Measurements from ENCODE around the gene MCTP1.

Gene MCTP1

GRCh38 chr5:95050708-95051107 lies 234.2 kb downstream of the MCTP1 start:
- H3K27me3 ChIP-seq: no peaks in the 10 kb centered on the region
- no peaks in the 10 kb centered on the region for H3K9me3 ChIP-seq
- no peak overlapping the region for H3K9ac ChIP-seq
- H3K4me2 ChIP-seq: no peak overlapping the region
- peaks cover 10% of the 10 kb centered on the region for H3K4me1 ChIP-seq
- no peaks in the 10 kb centered on the region for H3K36me3 ChIP-seq
- H3K27ac ChIP-seq: no peak overlapping the region
- no peak overlapping the region for H3K4me3 ChIP-seq
- no peak for TF ChIP-seq Cebpa-rat (IDR thresholded peaks at IDR 0.05)
- H4K20me1 ChIP-seq: no peaks in the 10 kb centered on the region

- Histone ChIP-seq H3K9me3 (no peaks in the 10 kb centered on the region), H3K27ac (no peak overlapping the region), H3K4me3 (no peak overlapping the region), H3K4me2 (peak overlapping the region; percentile 20), H3K36me3 (no peaks in the 10 kb centered on the region), H4K20me1 (no peaks in the 10 kb centered on the region), H3K9ac (no peak overlapping the region), H3K4me1 (peaks cover 10% of the 10 kb centered on the region), H3K27me3 (no peaks in the 10 kb centered on the region)
- TF ChIP-seq Cebpa-rat (IDR thresholded peaks at IDR 0.05): no peak
Measured at GRCh38 chr5:95048628-95049027, 236.3 kb downstream of the MCTP1 start.

GRCh38 chr5:95045181-95045965 lies 239.5 kb downstream of the MCTP1 start:
- no peak overlapping the region for H3K27ac ChIP-seq
- no peak overlapping the region for H3K4me2 ChIP-seq
- no peaks in the 10 kb centered on the region for H3K9me3 ChIP-seq
- no peak overlapping the region for H3K4me3 ChIP-seq
- H3K27me3 ChIP-seq: no peaks in the 10 kb centered on the region
- no peaks in the 10 kb centered on the region for H3K36me3 ChIP-seq
- peaks cover 10% of the 10 kb centered on the region for H3K4me1 ChIP-seq
- H4K20me1 ChIP-seq: no peaks in the 10 kb centered on the region
- no peak for TF ChIP-seq Cebpa-rat (IDR thresholded peaks at IDR 0.05)
- no peak overlapping the region for H3K9ac ChIP-seq

GRCh38 chr5:95044096-95044495 lies 240.8 kb downstream of the MCTP1 start:
- TF ChIP-seq Cebpa-rat (IDR thresholded peaks at IDR 0.05): no peak
- no peak overlapping the region for H3K4me3 ChIP-seq
- no peak overlapping the region for H3K9ac ChIP-seq
- H3K4me2 ChIP-seq: no peak overlapping the region
- H4K20me1 ChIP-seq: no peaks in the 10 kb centered on the region
- H3K4me1 ChIP-seq: peaks cover 9% of the 10 kb centered on the region
- no peaks in the 10 kb centered on the region for H3K9me3 ChIP-seq
- no peak overlapping the region for H3K27ac ChIP-seq
- no peaks in the 10 kb centered on the region for H3K27me3 ChIP-seq
- H3K36me3 ChIP-seq: no peaks in the 10 kb centered on the region

- no peak overlapping the region for H3K9ac ChIP-seq
- no peaks in the 10 kb centered on the region for H3K36me3 ChIP-seq
- peaks cover 4% of the 10 kb centered on the region for H3K4me1 ChIP-seq
- H3K27me3 ChIP-seq: no peaks in the 10 kb centered on the region
- no peaks in the 10 kb centered on the region for H4K20me1 ChIP-seq
- TF ChIP-seq Cebpa-rat (IDR thresholded peaks at IDR 0.05): no peak
- H3K27ac ChIP-seq: no peak overlapping the region
- H3K4me3 ChIP-seq: no peak overlapping the region
- H3K9me3 ChIP-seq: no peaks in the 10 kb centered on the region
- no peak overlapping the region for H3K4me2 ChIP-seq
Measured at GRCh38 chr5:95043648-95044047, 241.2 kb downstream of the MCTP1 start.

GRCh38 chr5:95043234-95043633 lies 241.7 kb downstream of the MCTP1 start:
- H4K20me1 ChIP-seq: no peaks in the 10 kb centered on the region
- peaks cover under 1% of the 10 kb centered on the region; the same call in 1 of the 2 replicates for H3K4me1 ChIP-seq
- no peaks in the 10 kb centered on the region for H3K36me3 ChIP-seq
- no peaks in the 10 kb centered on the region for H3K9me3 ChIP-seq
- no peak overlapping the region for H3K4me2 ChIP-seq
- H3K9ac ChIP-seq: no peak overlapping the region
- no peaks in the 10 kb centered on the region for H3K27me3 ChIP-seq
- TF ChIP-seq Cebpa-rat (IDR thresholded peaks at IDR 0.05): no peak
- H3K27ac ChIP-seq: no peak overlapping the region
- no peak overlapping the region for H3K4me3 ChIP-seq

GRCh38 chr5:95042037-95042436 lies 242.9 kb downstream of the MCTP1 start:
- H3K4me3 ChIP-seq: no peak overlapping the region
- no peak overlapping the region for H3K27ac ChIP-seq
- no peak for TF ChIP-seq Cebpa-rat (IDR thresholded peaks at IDR 0.05)
- no peaks in the 10 kb centered on the region for H3K36me3 ChIP-seq
- no peak overlapping the region for H3K9ac ChIP-seq
- no peaks in the 10 kb centered on the region for H3K9me3 ChIP-seq
- no peaks in the 10 kb centered on the region for H4K20me1 ChIP-seq
- no peak overlapping the region for H3K4me2 ChIP-seq
- H3K4me1 ChIP-seq: no peaks in the 10 kb centered on the region
- no peaks in the 10 kb centered on the region for H3K27me3 ChIP-seq

GRCh38 chr5:95035891-95036685 lies 248.8 kb downstream of the MCTP1 start:
- Histone ChIP-seq H3K9ac (no peak overlapping the region), H3K4me2 (no peak overlapping the region), H3K4me1 (no peaks in the 10 kb centered on the region), H3K27ac (no peak overlapping the region), H3K27me3 (no peaks in the 10 kb centered on the region), H4K20me1 (no peaks in the 10 kb centered on the region), H3K9me3 (peaks cover 5% of the 10 kb centered on the region; the same call in 1 of the 2 replicates), H3K36me3 (no peaks in the 10 kb centered on the region), H3K4me3 (no peak overlapping the region)
- no peak for TF ChIP-seq Cebpa-rat (IDR thresholded peaks at IDR 0.05)

GRCh38 chr5:95032801-95033200 lies 252.1 kb downstream of the MCTP1 start:
- peaks cover 7% of the 10 kb centered on the region for H3K4me1 ChIP-seq
- TF ChIP-seq Cebpa-rat (IDR thresholded peaks at IDR 0.05): no peak
- no peak overlapping the region for H3K4me2 ChIP-seq
- no peaks in the 10 kb centered on the region for H3K36me3 ChIP-seq
- no peak overlapping the region for H3K27ac ChIP-seq
- H4K20me1 ChIP-seq: no peaks in the 10 kb centered on the region
- no peak overlapping the region for H3K9ac ChIP-seq
- peaks cover 5% of the 10 kb centered on the region; the same call in 1 of the 2 replicates for H3K9me3 ChIP-seq
- H3K4me3 ChIP-seq: no peak overlapping the region
- H3K27me3 ChIP-seq: no peaks in the 10 kb centered on the region
